ENCODE measurements around the gene ISM2.

DNA sequence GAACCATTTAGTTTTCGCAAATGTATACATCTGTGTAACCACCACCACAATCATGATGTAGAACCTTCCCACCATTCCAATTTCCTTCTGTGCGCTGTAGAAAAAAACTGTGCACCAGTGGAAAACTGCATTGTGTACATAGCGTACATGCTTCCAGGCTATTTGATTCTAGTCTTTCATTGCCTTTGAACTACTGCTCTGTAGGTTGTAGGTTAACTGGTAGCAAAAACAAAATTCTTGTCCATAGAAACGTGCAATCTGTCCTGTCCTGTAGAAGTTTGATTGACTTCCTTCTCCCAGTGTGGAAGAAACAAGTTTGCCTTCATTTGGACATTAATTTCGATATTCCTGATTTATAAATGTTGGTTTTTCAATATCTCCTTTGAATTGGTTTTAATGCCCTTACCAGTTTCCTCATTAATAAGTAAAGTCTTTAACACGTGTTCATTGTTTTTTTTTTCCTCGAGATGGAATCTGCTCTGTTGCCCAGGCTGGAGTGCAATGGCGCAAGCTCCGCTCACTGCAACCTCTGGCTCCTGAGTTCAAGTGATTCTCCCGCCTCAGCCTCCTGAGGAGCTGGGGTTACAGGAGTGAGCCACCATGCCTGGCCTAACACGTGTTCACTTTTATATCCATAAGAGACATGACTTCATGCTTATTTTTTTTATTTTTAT lies 3.6 kb upstream of the ISM2 start:
- TF ChIP-seq, protein P1, sequence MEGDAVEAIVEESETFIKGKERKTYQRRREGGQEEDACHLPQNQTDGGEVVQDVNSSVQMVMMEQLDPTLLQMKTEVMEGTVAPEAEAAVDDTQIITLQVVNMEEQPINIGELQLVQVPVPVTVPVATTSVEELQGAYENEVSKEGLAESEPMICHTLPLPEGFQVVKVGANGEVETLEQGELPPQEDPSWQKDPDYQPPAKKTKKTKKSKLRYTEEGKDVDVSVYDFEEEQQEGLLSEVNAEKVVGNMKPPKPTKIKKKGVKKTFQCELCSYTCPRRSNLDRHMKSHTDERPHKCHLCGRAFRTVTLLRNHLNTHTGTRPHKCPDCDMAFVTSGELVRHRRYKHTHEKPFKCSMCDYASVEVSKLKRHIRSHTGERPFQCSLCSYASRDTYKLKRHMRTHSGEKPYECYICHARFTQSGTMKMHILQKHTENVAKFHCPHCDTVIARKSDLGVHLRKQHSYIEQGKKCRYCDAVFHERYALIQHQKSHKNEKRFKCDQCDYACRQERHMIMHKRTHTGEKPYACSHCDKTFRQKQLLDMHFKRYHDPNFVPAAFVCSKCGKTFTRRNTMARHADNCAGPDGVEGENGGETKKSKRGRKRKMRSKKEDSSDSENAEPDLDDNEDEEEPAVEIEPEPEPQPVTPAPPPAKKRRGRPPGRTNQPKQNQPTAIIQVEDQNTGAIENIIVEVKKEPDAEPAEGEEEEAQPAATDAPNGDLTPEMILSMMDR (IDR thresholded peaks at IDR 0.05; ENCODE audit: low read depth, low read length) = no peak
- TF ChIP-seq EZH2phosphoT487 (IDR thresholded peaks at IDR 0.05; ENCODE audit: low read depth) = no peak
